ENCODE results near the gene THAP6. TPM values are rescaled to one million over a fixed set of nuclear protein-coding genes. Genes with fewer than 3 reads are reported as not detected.

Gene THAP6
- total and polyA plus RNA-seq, 2 donors (not counting 1 experiment from before 2014, with no cell fraction given): 11.7 to 18.8 TPM

DNA sequence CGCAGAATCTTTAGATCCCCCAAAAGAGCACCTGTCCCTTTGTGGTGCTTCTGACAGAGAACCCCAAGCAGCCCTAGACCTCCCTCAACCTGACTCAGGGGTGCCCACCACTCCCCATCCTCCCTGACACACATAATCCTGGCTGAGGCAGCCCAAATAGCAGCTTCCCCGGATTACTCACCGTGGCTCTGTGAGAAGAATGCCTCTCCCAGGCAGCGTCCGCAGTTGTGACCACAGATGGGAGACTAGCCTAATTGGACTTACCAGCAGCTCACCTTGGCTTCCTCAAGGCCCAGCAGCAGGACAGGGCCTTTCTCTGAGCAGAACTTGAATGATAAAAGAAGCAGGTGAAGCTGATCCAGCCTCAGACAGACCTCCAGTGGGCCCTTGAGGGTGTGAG is 31.3 kb downstream of the THAP6 start:
- Histone ChIP-seq H3K36me3 (ENCODE audit: control insufficient read depth, insufficient read depth, low read length) (no peaks in the 10 kb centered on the region), H3K4me2 (ENCODE audit: extremely low read depth, insufficient read depth, low read length) (no peak overlapping the region), H2AFZ (ENCODE audit: low read length) (no peak overlapping the region), H3K79me2 (ENCODE audit: control insufficient read depth, insufficient read depth, low read length) (no peaks in the 10 kb centered on the region), H3K27ac (ENCODE audit: insufficient read depth, low read length) (no peak overlapping the region), H3K27me3 (ENCODE audit: control insufficient read depth, insufficient read depth, low read length) (no peaks in the 10 kb centered on the region), H3K4me3 (replicated peaks in 1 of 4; ENCODE audit: control extremely low read depth in 1 of 4, insufficient read depth in 1 of 4, low read depth in 3 of 4, low read length in 4 of 4) (no peak overlapping the region), H3K9ac (ENCODE audit: insufficient read depth, low read length) (no peak overlapping the region), H3K9me3 (ENCODE audit: control insufficient read depth, insufficient read depth, low read depth, low read length) (no peaks in the 10 kb centered on the region), H3K4me1 (ENCODE audit: control insufficient read depth, extremely low read depth, insufficient read depth, low read length) (no peaks in the 10 kb centered on the region), H4K20me1 (ENCODE audit: control insufficient read depth, extremely low read depth, insufficient read depth, low read length) (no peaks in the 10 kb centered on the region)
- TF ChIP-seq CTCF (conservative IDR thresholded peaks at IDR 0.05 in 1 of 2, IDR thresholded peaks at IDR 0.05 in 1 of 2; ENCODE audit: low read depth in 1 of 2, low read length in 2 of 2) (no peak), EZH2 (IDR thresholded peaks at IDR 0.05; ENCODE audit: low read length, missing control alignments) (no peak)
- DNase-seq (ENCODE audit: low read depth in 2 of 2): peak in 1 of 2 donors; percentile 88

DNA sequence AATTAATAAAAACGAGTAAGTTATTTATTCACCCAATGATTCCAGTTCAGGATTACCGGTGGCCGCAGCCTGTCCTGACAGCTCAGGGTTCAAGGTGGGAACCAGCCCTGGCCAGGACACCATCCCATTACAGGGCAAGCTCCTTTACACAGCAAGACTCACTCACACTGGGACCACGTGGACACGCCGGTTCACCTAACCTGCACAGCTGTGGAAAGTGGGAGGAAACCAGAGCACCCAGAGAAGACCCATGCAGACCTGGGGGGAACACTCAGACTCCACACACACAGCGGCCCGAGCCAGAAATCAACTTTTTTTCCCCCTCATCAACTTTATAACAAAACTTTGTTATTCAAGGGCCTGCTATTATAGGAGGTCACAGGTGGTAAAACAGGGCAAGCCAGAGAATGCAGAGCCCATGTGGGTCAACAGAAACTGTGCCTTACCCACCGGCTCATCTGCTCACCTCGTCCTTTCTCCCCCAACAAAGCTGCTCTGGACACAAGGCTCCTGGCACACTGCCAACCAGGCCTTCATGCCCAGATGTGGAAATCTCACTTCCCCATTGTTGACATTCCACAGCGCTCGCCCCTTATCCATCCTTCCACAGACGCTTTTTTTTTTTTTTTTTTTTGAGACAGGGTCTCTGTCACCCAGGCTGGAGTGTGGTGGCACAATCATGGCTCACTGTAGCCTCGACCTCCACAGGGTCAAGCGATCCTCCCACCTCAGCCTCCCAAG is 33.5 kb downstream of the THAP6 start:
- Histone ChIP-seq H3K9me3 (ENCODE audit: control insufficient read depth, insufficient read depth, low read depth, low read length) (no peaks in the 10 kb centered on the region), H4K20me1 (ENCODE audit: control insufficient read depth, extremely low read depth, insufficient read depth, low read length) (no peaks in the 10 kb centered on the region), H3K36me3 (ENCODE audit: control insufficient read depth, insufficient read depth, low read length) (no peaks in the 10 kb centered on the region), H3K4me2 (ENCODE audit: extremely low read depth, insufficient read depth, low read length) (no peak overlapping the region), H2AFZ (ENCODE audit: low read length) (no peak overlapping the region), H3K27me3 (ENCODE audit: control insufficient read depth, insufficient read depth, low read length) (no peaks in the 10 kb centered on the region), H3K79me2 (ENCODE audit: control insufficient read depth, insufficient read depth, low read length) (no peaks in the 10 kb centered on the region), H3K9ac (ENCODE audit: insufficient read depth, low read length) (no peak overlapping the region), H3K4me3 (replicated peaks in 1 of 4; ENCODE audit: control extremely low read depth in 1 of 4, insufficient read depth in 1 of 4, low read depth in 3 of 4, low read length in 4 of 4) (no peak overlapping the region), H3K27ac (ENCODE audit: insufficient read depth, low read length) (no peak overlapping the region), H3K4me1 (ENCODE audit: control insufficient read depth, extremely low read depth, insufficient read depth, low read length) (no peaks in the 10 kb centered on the region)
- TF ChIP-seq CTCF (conservative IDR thresholded peaks at IDR 0.05 in 1 of 2, IDR thresholded peaks at IDR 0.05 in 1 of 2; ENCODE audit: low read depth in 1 of 2, low read length in 2 of 2) (no peak), EZH2 (IDR thresholded peaks at IDR 0.05; ENCODE audit: low read length, missing control alignments) (no peak)
- peak; percentile 29 for DNase-seq (ENCODE audit: low read depth in 2 of 2)

DNA sequence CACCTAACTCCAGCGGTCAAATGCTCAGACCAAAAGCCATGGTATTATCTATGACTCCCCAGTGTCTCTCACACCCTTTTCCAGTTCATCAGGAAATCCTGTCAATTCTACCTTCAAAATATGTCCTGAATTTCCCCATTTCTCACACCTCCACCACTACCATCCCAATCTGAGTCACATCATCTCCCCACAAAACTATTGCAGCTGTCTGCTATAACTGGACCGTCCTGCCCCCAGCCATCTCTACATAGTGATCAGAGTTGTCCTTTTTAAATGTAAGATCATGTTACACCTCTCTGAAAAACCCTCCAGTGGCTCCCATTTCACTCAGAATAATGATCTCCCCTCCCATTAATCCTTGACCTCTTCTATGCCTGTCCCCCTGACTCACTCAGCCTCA is 34.7 kb downstream of the THAP6 start:
- H3K4me1 ChIP-seq (ENCODE audit: control insufficient read depth, extremely low read depth, insufficient read depth, low read length): no peaks in the 10 kb centered on the region
- H2AFZ ChIP-seq (ENCODE audit: low read length): no peak overlapping the region
- H3K4me2 ChIP-seq (ENCODE audit: extremely low read depth, insufficient read depth, low read length): no peak overlapping the region
- H3K79me2 ChIP-seq (ENCODE audit: control insufficient read depth, insufficient read depth, low read length): no peaks in the 10 kb centered on the region
- H3K9ac ChIP-seq (ENCODE audit: insufficient read depth, low read length): no peak overlapping the region
- DNase-seq (ENCODE audit: low read depth in 2 of 2): no peak
- no peaks in the 10 kb centered on the region for H3K9me3 ChIP-seq (ENCODE audit: control insufficient read depth, insufficient read depth, low read depth, low read length)
- TF ChIP-seq EZH2 (IDR thresholded peaks at IDR 0.05; ENCODE audit: low read length, missing control alignments) (no peak), CTCF (conservative IDR thresholded peaks at IDR 0.05 in 1 of 2, IDR thresholded peaks at IDR 0.05 in 1 of 2; ENCODE audit: low read depth in 1 of 2, low read length in 2 of 2) (no peak)
- H3K27ac ChIP-seq (ENCODE audit: insufficient read depth, low read length): no peak overlapping the region
- no peak overlapping the region for H3K4me3 ChIP-seq (replicated peaks in 1 of 4; ENCODE audit: control extremely low read depth in 1 of 4, insufficient read depth in 1 of 4, low read depth in 3 of 4, low read length in 4 of 4)
- no peaks in the 10 kb centered on the region for H3K36me3 ChIP-seq (ENCODE audit: control insufficient read depth, insufficient read depth, low read length)
- H3K27me3 ChIP-seq (ENCODE audit: control insufficient read depth, insufficient read depth, low read length): no peaks in the 10 kb centered on the region
- H4K20me1 ChIP-seq (ENCODE audit: control insufficient read depth, extremely low read depth, insufficient read depth, low read length): no peaks in the 10 kb centered on the region
